ENCODE results near the gene IL23R. TPM values are rescaled to one million over a fixed set of nuclear protein-coding genes. Genes with fewer than 3 reads are reported as not detected.

Gene IL23R
- total RNA-seq, 3 donors from 2014 or later (not counting 1 experiment from before 2014, with no cell fraction given) = 0.31 to 0.55 (median 0.34) TPM

GRCh38 chr1:67193704-67194103 lies 27.4 kb downstream of the IL23R start:
- H3K9me3 Mint-ChIP-seq = no peaks in the 10 kb centered on the region
- no peak overlapping the region for H3K27ac Mint-ChIP-seq
- intact Hi-C loops (cut with micrococcal nuclease) = loop anchor here (1.0 to 10.0 kb wide), 6 partner anchors 21 to 494 kb away; partner anchors contain the start of genes DNAI4, GADD45A, MIER1 and SERBP1
- H3K4me3 Mint-ChIP-seq = peak overlapping the region; percentile 29
- WGBS (ENCODE audit: insufficient coverage) = 15% methylated on average over 3 of the region's 3 CpGs
- peak overlapping the region; percentile 66 for H3K27ac ChIP-seq (ENCODE audit: low read length)
- TF ChIP-seq CTCF (IDR thresholded peaks at IDR 0.05) = no peak
- peak in 1 of 2 donors; percentile 15 for DNase-seq
- H3K36me3 Mint-ChIP-seq = peaks cover 8% of the 10 kb centered on the region
- no peaks in the 10 kb centered on the region for H3K27me3 ChIP-seq (ENCODE audit: control insufficient read depth, insufficient read depth, low read length)
- peaks cover 0 to 3% of the 10 kb centered on the region in 2 donors for H3K27me3 Mint-ChIP-seq (ENCODE audit: low read depth in 2 of 2)
- H3K36me3 ChIP-seq (ENCODE audit: control insufficient read depth, insufficient read depth, low read length) = no peaks in the 10 kb centered on the region
- H3K4me1 Mint-ChIP-seq = peaks cover 16 to 18% of the 10 kb centered on the region in 2 donors
- no peaks in the 10 kb centered on the region for H3K9me3 ChIP-seq (ENCODE audit: control insufficient read depth, insufficient read depth, low read length)
- no peak overlapping the region for H3K4me3 ChIP-seq (ENCODE audit: low read length)
- peak in 2 of 3 donors; percentile 2 to 6 for ATAC-seq
- peaks cover 24% of the 10 kb centered on the region for H3K4me1 ChIP-seq (ENCODE audit: control insufficient read depth, insufficient read depth, low read length)

- H3K27me3 Mint-ChIP-seq (ENCODE audit: low read depth in 2 of 2) = peaks cover 0 to 5% of the 10 kb centered on the region in 2 donors
- no CpG with 5 or more reads among the region's 2 CpGs for WGBS (ENCODE audit: insufficient coverage)
- H3K4me3 ChIP-seq (ENCODE audit: low read length) = no peak overlapping the region
- no peak overlapping the region for H3K27ac Mint-ChIP-seq
- H3K36me3 Mint-ChIP-seq = peaks cover 8% of the 10 kb centered on the region
- peaks cover 16 to 18% of the 10 kb centered on the region in 2 donors for H3K4me1 Mint-ChIP-seq
- H3K27ac ChIP-seq (ENCODE audit: low read length) = peak overlapping the region; percentile 66
- peak overlapping the region; percentile 81 for H3K4me3 Mint-ChIP-seq
- H3K36me3 ChIP-seq (ENCODE audit: control insufficient read depth, insufficient read depth, low read length) = no peaks in the 10 kb centered on the region
- no peaks in the 10 kb centered on the region for H3K27me3 ChIP-seq (ENCODE audit: control insufficient read depth, insufficient read depth, low read length)
- H3K4me1 ChIP-seq (ENCODE audit: control insufficient read depth, insufficient read depth, low read length) = peaks cover 24% of the 10 kb centered on the region
- H3K9me3 ChIP-seq (ENCODE audit: control insufficient read depth, insufficient read depth, low read length) = no peaks in the 10 kb centered on the region
- no peaks in the 10 kb centered on the region for H3K9me3 Mint-ChIP-seq
- DNase-seq (peak in 1 of 2 donors; percentile 74), ATAC-seq (peak; percentile 73 to 80 (median 73))
- intact Hi-C loops (cut with micrococcal nuclease) = loop anchor here (1.0 to 10.0 kb wide), 6 partner anchors 22 to 493 kb away; partner anchors contain the start of genes DNAI4, GADD45A, MIER1 and SERBP1
- TF ChIP-seq CTCF (IDR thresholded peaks at IDR 0.05) = no peak
These were observed 28.1 kb downstream of the IL23R start for GRCh38 chr1:67194209-67194863.

GRCh38 chr1:67200755-67201154 lies 34.5 kb downstream of the IL23R start:
- H3K27ac Mint-ChIP-seq = no peak overlapping the region

More at GRCh38 chr1:67200755-67201154, 34.5 kb downstream of the IL23R start:
- Mint-ChIP-seq H3K27me3 (ENCODE audit: low read depth in 2 of 2) (peaks cover 0 to 5% of the 10 kb centered on the region in 2 donors), H3K36me3 (peaks cover 8% of the 10 kb centered on the region), H3K4me3 (no peak overlapping the region), H3K4me1 (peaks cover 10 to 12% of the 10 kb centered on the region in 2 donors), H3K9me3 (no peaks in the 10 kb centered on the region)
- H3K27ac ChIP-seq (ENCODE audit: low read length) = no peak overlapping the region
- peaks cover 5% of the 10 kb centered on the region for H3K4me1 ChIP-seq (ENCODE audit: control insufficient read depth, insufficient read depth, low read length)
- H3K36me3 ChIP-seq (ENCODE audit: control insufficient read depth, insufficient read depth, low read length) = no peaks in the 10 kb centered on the region
- no peak overlapping the region for H3K4me3 ChIP-seq (ENCODE audit: low read length)
- intact Hi-C loops (cut with micrococcal nuclease) = no loop called here
- 98% methylated on average over 3 of the region's 3 CpGs for WGBS (ENCODE audit: insufficient coverage)
- no peaks in the 10 kb centered on the region for H3K9me3 ChIP-seq (ENCODE audit: control insufficient read depth, insufficient read depth, low read length)
- TF ChIP-seq CTCF (IDR thresholded peaks at IDR 0.05) = no peak
- H3K27me3 ChIP-seq (ENCODE audit: control insufficient read depth, insufficient read depth, low read length) = no peaks in the 10 kb centered on the region
- ATAC-seq (no peak), DNase-seq (no peak)

Data from natural killer cell (primary cell).